ENCODE results near the gene B3GALT5. TPM values are rescaled to one million over a fixed set of nuclear protein-coding genes. Genes with fewer than 3 reads are reported as not detected.

B3GALT5 gene
- total RNA-seq, 1 donor from 2014 or later: not detected

DNA sequence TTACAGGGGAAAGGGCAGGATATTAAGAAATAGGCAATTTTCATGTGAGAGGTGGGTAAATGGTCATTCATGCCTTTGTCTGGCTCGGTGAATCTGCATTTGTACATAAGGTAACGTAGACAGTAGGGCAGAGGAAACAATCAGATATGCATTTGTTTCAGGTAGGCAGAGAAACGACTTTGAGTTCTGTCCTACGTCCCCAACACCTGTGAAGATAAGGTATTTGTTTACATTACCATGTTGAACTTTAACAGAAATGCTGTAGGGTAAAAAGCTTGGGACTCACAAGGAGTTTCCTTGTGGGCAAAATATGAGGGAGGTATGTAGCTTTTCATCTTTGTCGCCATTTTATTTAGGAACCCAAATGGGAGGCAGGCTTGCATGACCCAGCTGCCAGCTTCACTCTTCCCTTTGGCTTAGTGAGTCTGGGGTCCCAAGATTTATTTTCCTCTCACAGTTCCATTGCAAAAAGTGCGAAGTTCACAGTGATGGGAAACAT is 31.4 kb downstream of the B3GALT5 start:
- DNase-seq (ENCODE audit: low read depth, low spot score): no peak

GRCh38 chr21:39645331-39645730 is 32.6 kb downstream of the B3GALT5 start:
- no peak for DNase-seq (ENCODE audit: low read depth, low spot score)

- DNase-seq (ENCODE audit: low read depth, low spot score): no peak
These were observed 34.7 kb downstream of the B3GALT5 start for GRCh38 chr21:39647476-39647875.

- no peak for DNase-seq (ENCODE audit: low read depth, low spot score)
These were observed 36.1 kb downstream of the B3GALT5 start for GRCh38 chr21:39648879-39649278.

DNA sequence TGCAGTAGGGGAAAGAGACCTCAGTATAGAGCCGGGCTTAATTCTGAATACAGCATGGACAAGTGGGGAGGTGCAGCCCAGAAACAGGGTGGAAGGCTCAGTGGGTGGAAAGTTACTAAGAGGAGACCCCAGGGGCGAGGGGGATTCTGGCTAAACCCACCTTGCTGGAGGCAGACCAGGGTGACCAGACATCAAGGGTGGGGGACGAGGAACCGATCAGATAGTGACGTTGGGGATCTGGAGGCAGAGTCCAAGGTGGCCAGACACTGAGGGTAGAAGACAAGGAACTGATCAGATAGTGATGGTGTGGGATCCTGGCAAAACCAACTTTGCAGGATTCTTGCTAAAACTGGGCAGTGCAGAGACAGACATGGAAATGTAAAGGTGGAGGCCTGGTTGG is 36.8 kb downstream of the B3GALT5 start:
- no peak for DNase-seq (ENCODE audit: low read depth, low spot score)

GRCh38 chr21:39650306-39650705 is 37.6 kb downstream of the B3GALT5 start:
- DNase-seq (ENCODE audit: low read depth, low spot score): no peak

GRCh38 chr21:39650801-39651200 is 38.1 kb downstream of the B3GALT5 start:
- no peak for DNase-seq (ENCODE audit: low read depth, low spot score)

DNA sequence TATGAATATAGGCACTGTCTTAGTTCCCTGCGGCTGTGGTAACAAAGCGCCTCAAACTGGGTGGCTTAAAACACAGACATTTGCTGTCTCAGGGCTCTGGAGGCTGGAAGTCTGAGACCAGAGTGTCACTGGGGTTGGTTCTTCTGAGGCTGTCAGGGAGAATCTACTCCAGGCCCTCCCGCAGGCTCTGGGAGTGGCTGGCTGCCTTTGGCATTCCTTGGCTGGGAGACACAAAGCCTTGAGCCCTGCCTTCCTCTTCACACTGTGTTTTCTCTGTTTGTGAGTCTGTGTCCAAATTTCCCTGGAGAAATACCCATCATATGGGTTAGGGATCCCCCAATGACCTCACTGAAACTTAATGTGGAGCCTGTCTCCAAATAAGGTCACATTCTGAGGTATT is 38.5 kb downstream of the B3GALT5 start:
- no peak for DNase-seq (ENCODE audit: low read depth, low spot score)

DNA sequence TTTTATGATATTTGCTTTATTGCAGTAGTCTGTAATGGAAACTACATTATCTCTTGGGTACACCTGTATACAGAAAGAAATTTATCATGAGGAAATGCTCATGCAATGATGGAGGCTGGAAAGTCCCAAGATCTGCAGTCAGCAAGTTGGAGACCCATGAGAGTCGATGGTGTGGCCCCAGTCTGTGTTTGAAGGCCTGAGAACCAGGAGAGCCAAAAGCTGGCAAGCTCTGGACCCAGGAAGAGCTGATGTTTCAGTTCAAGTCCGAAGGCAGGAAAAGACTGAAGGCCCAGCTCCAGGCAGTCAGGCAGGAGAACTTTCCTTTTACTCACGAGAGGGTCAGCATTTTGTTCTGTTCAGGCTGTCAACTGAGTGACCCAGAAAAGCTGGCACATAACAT is 42.2 kb downstream of the B3GALT5 start:
- DNase-seq (ENCODE audit: low read depth, low spot score): no peak

DNA sequence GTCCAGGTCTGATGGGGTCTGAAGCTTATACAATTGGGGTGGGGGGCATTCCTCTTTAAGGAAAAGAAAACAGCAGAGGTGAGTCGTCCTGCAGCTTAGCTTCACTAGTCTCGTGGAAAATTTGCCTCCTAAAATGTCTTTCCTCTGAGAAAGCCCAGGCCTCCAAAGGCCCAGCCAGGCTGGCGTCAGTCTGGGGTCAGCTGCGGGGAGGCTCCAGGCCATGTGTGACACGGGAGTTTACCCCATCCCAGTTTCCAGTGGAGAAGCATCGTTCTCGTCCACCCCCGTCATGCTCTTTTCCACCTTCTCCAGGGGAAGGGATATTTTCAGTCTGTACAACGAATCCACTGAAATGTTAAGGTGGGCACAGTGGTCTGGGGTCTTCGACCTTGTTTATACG is 42.8 kb downstream of the B3GALT5 start:
- no peak for DNase-seq (ENCODE audit: low read depth, low spot score)

DNA sequence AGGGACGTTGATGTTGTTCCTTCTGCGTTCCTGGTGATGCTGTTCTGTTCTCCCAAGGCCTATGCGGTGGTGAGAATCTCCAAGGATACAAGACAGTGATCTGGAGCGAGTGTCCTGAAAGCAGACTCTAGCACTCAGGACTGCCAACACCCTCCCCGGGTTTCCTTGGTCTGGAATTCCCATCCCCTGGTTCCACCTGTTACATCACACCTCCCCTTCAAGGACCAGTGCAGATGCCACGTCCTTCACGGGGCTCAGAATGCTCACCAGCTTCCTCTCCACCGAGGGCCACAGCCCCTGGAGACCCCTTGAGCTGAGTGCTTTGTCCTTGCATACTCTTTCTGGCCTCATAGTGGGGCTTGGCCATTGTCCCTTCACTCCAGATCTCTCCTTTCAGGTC is 43.5 kb downstream of the B3GALT5 start:
- DNase-seq (ENCODE audit: low read depth, low spot score): no peak

DNA sequence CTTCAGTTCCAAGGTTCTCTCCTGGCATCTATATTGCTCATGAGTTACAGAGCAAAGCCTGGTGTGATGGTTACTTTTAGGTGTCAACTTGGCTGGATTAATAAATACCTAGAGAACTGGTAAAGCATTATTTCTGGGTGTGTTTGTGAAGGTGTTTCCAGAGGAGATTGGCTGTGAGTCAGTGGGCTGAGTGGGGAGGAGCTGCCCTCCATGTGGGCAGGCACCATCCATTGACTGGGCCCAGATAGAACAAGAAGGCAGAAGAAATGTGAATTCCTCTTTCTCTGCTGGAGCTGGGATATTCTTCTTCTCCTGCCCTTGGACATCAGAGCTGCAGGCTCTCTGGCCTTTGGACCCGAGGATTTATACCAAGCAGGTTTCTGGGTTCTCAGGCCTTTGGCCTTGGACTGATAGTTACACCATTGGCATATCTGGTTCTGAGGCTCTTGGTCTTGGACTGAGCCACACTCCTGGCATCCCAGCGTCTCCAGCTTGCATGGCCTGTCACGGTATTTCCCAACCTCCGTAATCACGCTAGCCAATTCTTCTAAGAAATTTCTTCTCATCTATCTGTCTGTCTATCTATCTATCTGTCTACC is 44.5 kb downstream of the B3GALT5 start:
- no peak for DNase-seq (ENCODE audit: low read depth, low spot score)

DNA sequence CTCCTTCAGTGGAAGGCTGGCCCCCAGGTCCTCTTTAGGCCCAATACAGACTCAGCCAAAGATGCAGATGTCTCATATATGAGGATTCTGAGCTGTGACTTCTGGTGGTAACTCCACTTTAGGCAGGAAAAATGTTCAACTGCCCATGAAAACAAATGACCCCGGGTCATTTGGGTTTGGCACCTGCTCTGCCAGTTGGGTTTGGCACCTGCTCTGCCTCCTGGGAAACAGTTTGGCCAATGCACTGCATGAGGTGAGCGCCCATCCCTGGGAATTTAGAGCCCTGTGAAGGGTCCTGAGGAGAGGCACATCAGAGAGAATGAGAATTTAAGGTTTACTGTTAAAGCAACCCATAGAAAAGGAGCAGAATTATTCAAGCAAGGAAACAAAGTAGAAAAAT is 45.3 kb downstream of the B3GALT5 start:
- DNase-seq (ENCODE audit: low read depth, low spot score): no peak

- DNase-seq (ENCODE audit: low read depth, low spot score): no peak
These were observed 46.5 kb downstream of the B3GALT5 start for GRCh38 chr21:39659070-39659815.

- no peak for DNase-seq (ENCODE audit: low read depth, low spot score)
These were observed 47.6 kb downstream of the B3GALT5 start for GRCh38 chr21:39660191-39660980.

DNA sequence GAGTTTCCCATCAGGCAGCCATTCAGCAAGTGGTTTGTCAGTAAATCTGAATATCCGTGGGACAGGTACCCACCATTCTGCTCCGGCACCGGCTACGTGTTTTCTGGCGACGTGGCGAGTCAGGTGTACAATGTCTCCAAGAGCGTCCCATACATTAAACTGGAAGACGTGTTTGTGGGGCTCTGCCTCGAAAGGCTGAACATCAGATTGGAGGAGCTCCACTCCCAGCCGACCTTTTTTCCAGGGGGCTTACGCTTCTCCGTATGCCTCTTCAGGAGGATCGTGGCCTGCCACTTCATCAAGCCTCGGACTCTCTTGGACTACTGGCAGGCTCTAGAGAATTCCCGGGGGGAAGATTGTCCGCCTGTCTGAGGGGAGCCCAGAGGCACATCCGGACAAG is 48.4 kb downstream of the B3GALT5 start:
- no peak for DNase-seq (ENCODE audit: low read depth, low spot score)

GRCh38 chr21:39661740-39662139 is 49.0 kb downstream of the B3GALT5 start:
- no peak for DNase-seq (ENCODE audit: low read depth, low spot score)

DNA sequence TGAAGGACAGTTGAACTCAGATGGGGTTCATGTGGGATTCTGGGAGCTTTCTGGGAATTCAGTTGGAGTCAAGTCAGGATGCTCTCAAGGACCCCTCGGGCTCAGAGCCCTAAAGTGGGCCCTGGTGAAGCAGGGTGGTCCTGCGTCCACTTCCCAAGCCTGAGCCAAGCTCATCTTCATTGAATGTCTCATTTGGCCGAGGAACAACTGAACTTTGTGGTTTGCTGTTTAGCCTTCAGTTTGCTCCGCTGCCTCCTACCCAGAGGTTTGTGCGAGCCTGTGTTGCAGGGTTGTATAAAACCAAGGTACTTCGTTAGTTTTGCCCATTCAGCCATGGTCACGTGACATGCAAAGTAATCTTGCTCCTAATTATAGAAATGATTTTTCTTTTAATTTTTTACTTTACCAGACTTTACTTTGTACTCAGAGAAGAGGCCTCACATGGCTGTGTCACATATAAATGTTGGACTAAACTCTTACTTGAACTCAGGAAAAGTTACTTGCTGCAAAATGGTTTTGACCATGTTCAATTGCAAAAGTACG is 49.7 kb downstream of the B3GALT5 start:
- DNase-seq (ENCODE audit: low read depth, low spot score): no peak

DNA sequence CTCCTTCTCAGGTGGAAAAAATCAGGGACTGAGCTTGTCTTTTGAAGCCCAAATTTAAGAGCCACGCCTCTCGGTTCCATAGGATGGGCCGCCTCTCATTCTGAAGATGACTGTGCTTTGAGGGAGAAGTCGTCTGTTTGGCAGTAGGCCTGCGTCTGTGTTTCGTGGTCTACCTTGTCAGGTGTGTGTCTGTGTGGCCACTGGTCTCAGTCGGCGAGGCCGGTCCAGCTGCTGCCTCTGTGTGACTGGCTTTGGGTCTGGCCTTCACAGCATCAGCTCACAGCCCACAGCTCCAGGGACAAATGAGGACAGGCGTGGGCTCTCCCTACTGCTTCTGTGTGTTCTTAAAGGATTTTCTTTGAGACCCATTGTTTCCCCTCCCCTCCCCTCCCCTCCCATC is 50.3 kb downstream of the B3GALT5 start:
- DNase-seq (ENCODE audit: low read depth, low spot score): no peak

DNA sequence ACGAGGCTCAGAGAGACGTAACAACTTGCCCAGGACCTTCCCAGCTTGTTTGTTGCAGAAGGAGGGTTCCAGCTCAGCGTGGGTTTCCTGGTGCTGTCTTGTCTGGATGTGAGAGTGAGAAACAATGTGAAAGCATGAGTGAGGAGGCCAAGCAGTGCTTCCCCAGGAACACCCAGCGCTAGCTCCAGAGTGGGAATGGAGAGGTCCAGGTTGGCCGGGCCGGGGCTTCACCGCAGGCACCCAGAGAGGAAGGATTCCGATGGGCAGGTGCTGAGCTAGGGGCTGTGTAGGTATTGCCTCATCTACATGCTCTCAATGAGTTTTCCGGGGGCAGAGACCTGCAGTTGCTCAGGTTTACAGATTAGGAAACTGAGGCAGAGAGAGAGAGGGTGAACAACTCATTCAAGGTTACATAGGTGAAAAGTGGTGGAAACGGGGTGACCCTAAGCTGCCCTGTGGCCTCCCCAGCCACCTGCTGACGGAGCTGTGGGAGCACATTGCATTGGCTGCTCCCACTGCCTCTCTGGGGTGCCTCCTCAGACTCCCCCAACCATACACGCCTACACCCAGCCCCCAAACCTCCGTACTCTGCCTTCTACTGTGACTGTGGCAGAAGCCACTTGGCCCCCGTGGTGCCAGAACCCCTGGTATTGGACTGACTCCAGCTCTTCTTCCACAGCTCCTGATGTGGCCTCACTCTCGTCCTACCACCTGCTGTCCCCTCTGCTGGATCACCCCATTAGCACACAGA is 51.2 kb downstream of the B3GALT5 start:
- no peak for DNase-seq (ENCODE audit: low read depth, low spot score)

DNA sequence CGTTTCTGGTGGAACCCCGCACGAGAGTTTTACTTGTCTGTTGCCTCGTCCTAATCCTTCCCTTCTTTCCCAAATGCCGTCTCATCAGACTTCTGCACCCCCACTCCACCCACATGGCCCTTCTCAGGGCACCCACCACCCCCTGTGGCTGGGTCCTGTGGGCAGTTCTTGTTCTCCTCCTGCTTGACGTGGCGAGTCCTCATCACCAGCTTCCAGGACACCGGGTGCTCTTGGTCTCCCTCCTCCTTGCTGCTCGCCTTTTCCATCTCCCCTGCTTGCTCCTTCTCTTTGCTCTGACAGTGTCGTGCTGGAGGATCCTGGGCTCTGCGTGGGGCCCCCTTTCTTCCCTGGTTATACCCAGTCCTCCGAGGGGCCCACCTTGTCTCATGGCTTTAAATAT is 51.8 kb downstream of the B3GALT5 start:
- DNase-seq (ENCODE audit: low read depth, low spot score): no peak

Measured in pulmonary artery endothelial cell (primary cell).